Thyroid gland (tissue), 4 donors: ENCODE data around the gene PC.

ENCODE experiments used
- POLR2A ChIP-seq, 2 donors: fragments of 450-650 bp; IDR thresholded peaks; one replicate each; pipeline ENCODE4 v1.6.1; 2017; ENCODE audit warnings: antibody characterized with exemption in 2 of 2, mild to moderate bottlenecking in 2 of 2, moderate library complexity in 1 of 2
- TF ChIP-seq, protein P1 (sequence below), 6 experiments: fragments of 200-600 bp in 3 of 6; fragments of 450-650 bp in 3 of 6; sonication (generic) in 3 of 6; IDR thresholded peaks; one replicate each; pipeline ENCODE4 v1.5.1; 2016 to 2019; ENCODE audit warnings: antibody characterized with exemption in 6 of 6, mild to moderate bottlenecking in 2 of 6, inconsistent platforms in 1 of 6, moderate library complexity in 1 of 6

DNA sequence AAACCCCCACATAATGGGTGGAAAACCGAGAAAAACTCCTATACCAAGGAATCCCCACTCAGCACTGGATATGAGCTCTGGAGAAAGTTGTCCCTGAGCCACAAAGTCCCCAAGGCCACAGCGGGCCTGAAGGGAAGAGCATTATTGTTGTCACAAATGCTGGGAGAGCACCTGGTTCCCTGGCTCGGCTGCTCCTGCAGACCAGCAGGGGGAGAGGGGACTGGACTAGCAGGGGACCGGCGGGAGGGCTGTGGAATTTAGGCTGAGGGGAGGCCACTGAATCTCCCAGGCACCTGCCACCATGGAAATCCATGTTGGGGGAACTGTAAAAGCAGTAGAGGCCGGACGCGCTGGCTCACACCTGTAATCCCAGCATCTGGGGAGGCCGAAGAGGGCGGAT lies 7.0 kb downstream of the PC start:
- no peak for TF ChIP-seq POLR2A (IDR thresholded peaks at IDR 0.05)
- TF ChIP-seq, protein P1, sequence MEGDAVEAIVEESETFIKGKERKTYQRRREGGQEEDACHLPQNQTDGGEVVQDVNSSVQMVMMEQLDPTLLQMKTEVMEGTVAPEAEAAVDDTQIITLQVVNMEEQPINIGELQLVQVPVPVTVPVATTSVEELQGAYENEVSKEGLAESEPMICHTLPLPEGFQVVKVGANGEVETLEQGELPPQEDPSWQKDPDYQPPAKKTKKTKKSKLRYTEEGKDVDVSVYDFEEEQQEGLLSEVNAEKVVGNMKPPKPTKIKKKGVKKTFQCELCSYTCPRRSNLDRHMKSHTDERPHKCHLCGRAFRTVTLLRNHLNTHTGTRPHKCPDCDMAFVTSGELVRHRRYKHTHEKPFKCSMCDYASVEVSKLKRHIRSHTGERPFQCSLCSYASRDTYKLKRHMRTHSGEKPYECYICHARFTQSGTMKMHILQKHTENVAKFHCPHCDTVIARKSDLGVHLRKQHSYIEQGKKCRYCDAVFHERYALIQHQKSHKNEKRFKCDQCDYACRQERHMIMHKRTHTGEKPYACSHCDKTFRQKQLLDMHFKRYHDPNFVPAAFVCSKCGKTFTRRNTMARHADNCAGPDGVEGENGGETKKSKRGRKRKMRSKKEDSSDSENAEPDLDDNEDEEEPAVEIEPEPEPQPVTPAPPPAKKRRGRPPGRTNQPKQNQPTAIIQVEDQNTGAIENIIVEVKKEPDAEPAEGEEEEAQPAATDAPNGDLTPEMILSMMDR (IDR thresholded peaks at IDR 0.05): no peak
